KG1 (cell line): ENCODE results near the gene JARID2.

ENCODE experiments used
- DNase-seq: peaks from one replicate; lab custom pipeline; 2025; lab: John Stamatoyannopoulos, UW

Gene JARID2

GRCh38 chr6:15376900-15377487, 131.1 kb downstream of the JARID2 start:
- DNase-seq: no peak

GRCh38 chr6:15378272-15378671, 132.4 kb downstream of the JARID2 start:
- DNase-seq: no peak

GRCh38 chr6:15378866-15379265, 133.0 kb downstream of the JARID2 start:
- DNase-seq: no peak

- no peak for DNase-seq
These were observed 134.5 kb downstream of the JARID2 start for GRCh38 chr6:15380351-15380750.

- no peak for DNase-seq
These were observed 136.2 kb downstream of the JARID2 start for GRCh38 chr6:15382089-15382488.

GRCh38 chr6:15382712-15383111, 136.8 kb downstream of the JARID2 start:
- no peak for DNase-seq

- DNase-seq: no peak
These were observed 139.0 kb downstream of the JARID2 start for GRCh38 chr6:15384901-15385300.

GRCh38 chr6:15385521-15385920, 139.7 kb downstream of the JARID2 start:
- no peak for DNase-seq

- no peak for DNase-seq
These were observed 140.4 kb downstream of the JARID2 start for GRCh38 chr6:15386110-15386755.

- DNase-seq: no peak
These were observed 140.9 kb downstream of the JARID2 start for GRCh38 chr6:15386756-15387112.

- DNase-seq: no peak
These were observed 141.2 kb downstream of the JARID2 start for GRCh38 chr6:15387118-15387517.

- no peak for DNase-seq
These were observed 143.4 kb downstream of the JARID2 start for GRCh38 chr6:15389084-15389764.

GRCh38 chr6:15389765-15390723, 144.2 kb downstream of the JARID2 start:
- no peak for DNase-seq

- no peak for DNase-seq
These were observed 145.6 kb downstream of the JARID2 start for GRCh38 chr6:15391500-15391899.

- DNase-seq: no peak
These were observed 146.3 kb downstream of the JARID2 start for GRCh38 chr6:15392182-15392581.

- DNase-seq: no peak
These were observed 147.7 kb downstream of the JARID2 start for GRCh38 chr6:15393605-15394004.

GRCh38 chr6:15395087-15395486, 149.2 kb downstream of the JARID2 start:
- DNase-seq: no peak

GRCh38 chr6:15396808-15397207, 150.9 kb downstream of the JARID2 start:
- no peak for DNase-seq

GRCh38 chr6:15398633-15399275, 152.9 kb downstream of the JARID2 start:
- no peak for DNase-seq

GRCh38 chr6:15399641-15400470, 154.0 kb downstream of the JARID2 start:
- no peak for DNase-seq

- DNase-seq: no peak
These were observed 154.7 kb downstream of the JARID2 start for GRCh38 chr6:15400572-15401004.
